Inflammatory macrophage treated with lipopolysaccharide for 4 hours (primary cell): Measurements from ENCODE around the gene TADA2B.
A peak's percentile ranks its signal among the peaks of the same experiment; 100 is the strongest.

Experiments
- DNase-seq: peaks from one replicate; pipeline ENCODE4 v3.0.0-alpha.2; 2020

TADA2B gene

GRCh38 chr4:7018281-7018680 is 24.9 kb upstream of the TADA2B start:
- no peak for DNase-seq

GRCh38 chr4:7019367-7019766 is 23.8 kb upstream of the TADA2B start:
- no peak for DNase-seq

GRCh38 chr4:7020290-7020689 is 22.9 kb upstream of the TADA2B start:
- no peak for DNase-seq

- DNase-seq = no peak
Observed at GRCh38 chr4:7020856-7021255, 22.3 kb upstream of the TADA2B start.

GRCh38 chr4:7021355-7021754 is 21.8 kb upstream of the TADA2B start:
- DNase-seq = no peak

- DNase-seq = no peak
Observed at GRCh38 chr4:7021930-7022664, 21.1 kb upstream of the TADA2B start.

GRCh38 chr4:7023486-7023885 is 19.7 kb upstream of the TADA2B start:
- no peak for DNase-seq

- DNase-seq = no peak
Observed at GRCh38 chr4:7023901-7024300, 19.3 kb upstream of the TADA2B start.

- no peak for DNase-seq
Observed at GRCh38 chr4:7024336-7024890, 18.8 kb upstream of the TADA2B start.

- DNase-seq = no peak
Observed at GRCh38 chr4:7025040-7025602, 18.1 kb upstream of the TADA2B start.

- no peak for DNase-seq
Observed at GRCh38 chr4:7026107-7026506, 17.1 kb upstream of the TADA2B start.

GRCh38 chr4:7027284-7027683 is 15.9 kb upstream of the TADA2B start:
- no peak for DNase-seq

- DNase-seq = no peak
Observed at GRCh38 chr4:7027913-7028312, 15.3 kb upstream of the TADA2B start.

GRCh38 chr4:7029212-7029611 is 14.0 kb upstream of the TADA2B start:
- no peak for DNase-seq

- no peak for DNase-seq
Observed at GRCh38 chr4:7029921-7030320, 13.3 kb upstream of the TADA2B start.

GRCh38 chr4:7030856-7031255 is 12.3 kb upstream of the TADA2B start:
- no peak for DNase-seq

GRCh38 chr4:7031558-7032449 is 11.4 kb upstream of the TADA2B start:
- no peak for DNase-seq

- DNase-seq = no peak
Observed at GRCh38 chr4:7032596-7032995, 10.6 kb upstream of the TADA2B start.

GRCh38 chr4:7034262-7035081 is 8.7 kb upstream of the TADA2B start:
- DNase-seq = no peak

GRCh38 chr4:7037425-7037824 is 5.7 kb upstream of the TADA2B start:
- DNase-seq = no peak

- DNase-seq = peak; percentile 68
Observed at GRCh38 chr4:7040765-7041164, 2.4 kb upstream of the TADA2B start.

GRCh38 chr4:7041246-7041645 is 1.9 kb upstream of the TADA2B start:
- DNase-seq = no peak
